Measurements from ENCODE around the gene CEBPA. TPM values are rescaled to one million over a fixed set of nuclear protein-coding genes. Genes with fewer than 3 reads are reported as not detected.
"Not testable (repeated sequence)": the region's sequence is repeated elsewhere in the genome, so short reads cannot be mapped to it uniquely, and the experiment has no call there.

CEBPA gene
- total and polyA plus RNA-seq, 2 experiments from 2014 or later: 0.50 to 2.6 TPM

- H3K4me1 ChIP-seq (ENCODE audit: insufficient read depth); H3K27ac Mint-ChIP-seq; H3K4me3 ChIP-seq; DNase-seq (ENCODE audit: low spot score); H3K9me2 ChIP-seq (ENCODE audit: insufficient read depth); H3K4me2 ChIP-seq; H3K4me1 Mint-ChIP-seq; H3K27ac ChIP-seq (ENCODE audit: low read depth); H3F3A ChIP-seq (replicated peaks; ENCODE audit: low read depth); H3K36me3 ChIP-seq (ENCODE audit: insufficient read depth); H3K27me3 Mint-ChIP-seq (ENCODE audit: insufficient read depth, low read depth, poor library complexity); ATAC-seq; H3K79me2 ChIP-seq (replicated peaks; ENCODE audit: insufficient read depth); H3K27me3 ChIP-seq (ENCODE audit: insufficient read depth); H4K20me1 ChIP-seq (replicated peaks; ENCODE audit: insufficient read depth); H3K4me3 Mint-ChIP-seq; H2AFZ ChIP-seq: not testable (repeated sequence)
- Mint-ChIP-seq H3K9me3 (peaks cover 23% of the 10 kb centered on the region; the same call in 2 of the 3 replicates), H3K36me3 (ENCODE audit: low read depth) (peaks cover 15% of the 10 kb centered on the region; the same call in 2 of the 3 replicates)
These were observed 15.7 kb upstream of the CEBPA start for GRCh38 chr19:33317991-33318390.

DNA sequence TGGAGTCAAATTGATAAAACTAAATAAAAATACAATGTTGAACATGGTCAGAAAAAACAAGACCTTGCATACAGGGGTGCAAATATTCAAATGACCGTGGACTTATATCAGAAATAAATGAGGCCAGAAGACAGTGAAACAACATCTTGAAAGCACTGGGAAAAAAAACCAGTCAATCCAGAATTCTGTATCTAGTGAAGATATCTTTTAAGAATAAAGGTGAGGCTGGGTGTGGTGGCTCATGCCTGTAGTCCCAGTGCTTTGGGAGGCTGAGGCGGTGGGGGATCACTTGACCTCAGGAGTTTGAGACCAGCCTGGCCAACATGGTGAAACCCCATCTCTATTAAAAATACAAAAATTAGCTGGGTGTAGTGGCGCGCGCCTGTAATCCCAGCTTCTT, 15.2 kb upstream of the CEBPA start:
- H2AFZ ChIP-seq: no peak overlapping the region
- Mint-ChIP-seq H3K27ac (no peak overlapping the region), H3K9me3 (peaks cover 18% of the 10 kb centered on the region; the same call in 2 of the 3 replicates), H3K36me3 (ENCODE audit: low read depth) (peaks cover 12% of the 10 kb centered on the region; the same call in 2 of the 3 replicates), H3K4me1 (no peaks in the 10 kb centered on the region), H3K4me3 (no peak overlapping the region), H3K27me3 (ENCODE audit: insufficient read depth, low read depth, poor library complexity) (peaks cover 4% of the 10 kb centered on the region)
- no peaks in the 10 kb centered on the region for H4K20me1 ChIP-seq (replicated peaks; ENCODE audit: insufficient read depth)
- no peak for ATAC-seq
- no peak for DNase-seq (ENCODE audit: low spot score)
- H3K4me3 ChIP-seq: no peak overlapping the region
- no peak overlapping the region for H3K27ac ChIP-seq (ENCODE audit: low read depth)
- no peaks in the 10 kb centered on the region for H3K27me3 ChIP-seq (ENCODE audit: insufficient read depth)
- no peak for TF ChIP-seq CREB1 (CRISPR knock-in tag; IDR thresholded peaks at IDR 0.05; ENCODE audit: low read depth)
- no peak for TF ChIP-seq ZNF114 (CRISPR knock-in tag; IDR thresholded peaks at IDR 0.05)
- TF ChIP-seq POLR2AphosphoS5 (IDR thresholded peaks at IDR 0.05; ENCODE audit: low read depth): no peak
- TF ChIP-seq EZH2 (IDR thresholded peaks at IDR 0.05; ENCODE audit: low read depth, unreplicated experiment): no peak
- no peak for TF ChIP-seq ZNF331 (CRISPR knock-in tag; IDR thresholded peaks at IDR 0.05; ENCODE audit: low read depth)
- TF ChIP-seq EZH2phosphoT487 (IDR thresholded peaks at IDR 0.05; ENCODE audit: unreplicated experiment): no peak
- no peak for TF ChIP-seq STAT1 (IDR thresholded peaks at IDR 0.05; ENCODE audit: unreplicated experiment)
- TF ChIP-seq, protein P1, sequence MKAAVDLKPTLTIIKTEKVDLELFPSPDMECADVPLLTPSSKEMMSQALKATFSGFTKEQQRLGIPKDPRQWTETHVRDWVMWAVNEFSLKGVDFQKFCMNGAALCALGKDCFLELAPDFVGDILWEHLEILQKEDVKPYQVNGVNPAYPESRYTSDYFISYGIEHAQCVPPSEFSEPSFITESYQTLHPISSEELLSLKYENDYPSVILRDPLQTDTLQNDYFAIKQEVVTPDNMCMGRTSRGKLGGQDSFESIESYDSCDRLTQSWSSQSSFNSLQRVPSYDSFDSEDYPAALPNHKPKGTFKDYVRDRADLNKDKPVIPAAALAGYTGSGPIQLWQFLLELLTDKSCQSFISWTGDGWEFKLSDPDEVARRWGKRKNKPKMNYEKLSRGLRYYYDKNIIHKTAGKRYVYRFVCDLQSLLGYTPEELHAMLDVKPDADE (IDR thresholded peaks at IDR 0.05): no peak
- TF ChIP-seq NANOG (IDR thresholded peaks at IDR 0.05; ENCODE audit: borderline replicate concordance): no peak
- no peak for TF ChIP-seq CTCF (conservative IDR thresholded peaks at IDR 0.05; ENCODE audit: low read depth in 2 of 2)
- no peak for TF ChIP-seq ZNF462 (CRISPR knock-in tag; IDR thresholded peaks at IDR 0.05)
- no peak for TF ChIP-seq JUNB (IDR thresholded peaks at IDR 0.05; ENCODE audit: unreplicated experiment)
- H3K4me2 ChIP-seq: no peak overlapping the region
- no peaks in the 10 kb centered on the region for H3K36me3 ChIP-seq (ENCODE audit: insufficient read depth)
- H3F3A ChIP-seq (replicated peaks; ENCODE audit: low read depth): no peaks in the 10 kb centered on the region
- H3K79me2 ChIP-seq (replicated peaks; ENCODE audit: insufficient read depth): no peaks in the 10 kb centered on the region
- no peaks in the 10 kb centered on the region for H3K4me1 ChIP-seq (ENCODE audit: insufficient read depth)
- H3K9me2 ChIP-seq (ENCODE audit: insufficient read depth): no peaks in the 10 kb centered on the region

Data from GM23338 (cell line).